ENCODE measurements around the gene PCSK5. TPM values are rescaled to one million over a fixed set of nuclear protein-coding genes. Genes with fewer than 3 reads are reported as not detected.

Gene PCSK5
- polyA plus RNA-seq, 3 donors: 4.8 to 13.0 (median 7.1) TPM

DNA sequence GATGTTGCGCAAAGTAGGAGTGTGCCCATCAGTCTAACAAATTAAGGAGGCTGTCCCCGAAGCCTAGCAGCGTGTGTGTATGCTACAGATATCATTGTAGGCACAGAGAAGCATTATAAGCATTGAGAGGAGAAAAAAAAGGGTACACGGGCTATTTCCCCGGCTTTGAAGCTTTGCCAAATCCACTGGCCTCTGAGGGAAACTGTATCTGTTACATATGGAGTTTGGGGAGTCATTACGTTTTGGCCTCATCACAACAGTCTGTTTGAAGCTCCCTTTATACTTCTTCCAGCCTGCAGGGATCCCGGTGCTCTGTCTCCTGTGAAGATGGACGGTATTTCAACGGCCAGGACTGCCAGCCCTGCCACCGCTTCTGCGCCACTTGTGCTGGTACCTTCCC lies 297.8 kb downstream of the PCSK5 start:
- Mint-ChIP-seq H3K9me3 (peaks cover 0 to 2% (median 0%) of the 10 kb centered on the region in 7 donors), H3K36me3 (peaks cover 61 to 63% of the 10 kb centered on the region in 2 donors), H3K27ac (no peak overlapping the region), H3K4me1 (no peaks in the 10 kb centered on the region), H3K4me3 (no peak overlapping the region), H3K27me3 (ENCODE audit: low read depth in 3 of 3) (no peaks in the 10 kb centered on the region)
- H3K27me3 ChIP-seq (ENCODE audit: control insufficient read depth in 2 of 2, insufficient read depth in 2 of 2, low read length in 2 of 2): no peaks in the 10 kb centered on the region
- no peak overlapping the region for H3K9ac ChIP-seq (ENCODE audit: insufficient read depth, low read length, poor library complexity, severe bottlenecking)
- H3K4me3 ChIP-seq (replicated peaks in 1 of 3; ENCODE audit: low read depth in 2 of 3, low read length in 3 of 3): no peak overlapping the region
- H2AFZ ChIP-seq (ENCODE audit: insufficient read depth, low read depth, low read length, poor library complexity, severe bottlenecking): no peak overlapping the region
- no peak overlapping the region for H3K4me2 ChIP-seq (replicated peaks; ENCODE audit: extremely low read depth, low read length, poor library complexity, severe bottlenecking)
- DNase-seq: no peak
- no peaks in the 10 kb centered on the region for H3K9me3 ChIP-seq (replicated peaks in 1 of 2; ENCODE audit: control insufficient read depth in 1 of 2, insufficient read depth in 1 of 2, low read length in 2 of 2)
- no peaks in the 10 kb centered on the region for H3K4me1 ChIP-seq (ENCODE audit: control insufficient read depth in 1 of 2, insufficient read depth in 2 of 2, low read length in 2 of 2)
- 92% methylated on average over 10 of the region's 11 CpGs for WGBS (ENCODE audit: insufficient coverage)
- intact Hi-C loops (cut with micrococcal nuclease): no loop called here
- H4K20me1 ChIP-seq (ENCODE audit: insufficient read depth, low read length): no peaks in the 10 kb centered on the region
- H3K36me3 ChIP-seq (replicated peaks in 1 of 2; ENCODE audit: control insufficient read depth in 1 of 2, insufficient read depth in 2 of 2, low read length in 2 of 2): peaks cover 15 to 59% of the 10 kb centered on the region in 2 donors
- no peak overlapping the region for H3K27ac ChIP-seq (ENCODE audit: low read depth in 1 of 2, low read length in 2 of 2)
- no peaks in the 10 kb centered on the region for H3K79me2 ChIP-seq (ENCODE audit: insufficient read depth, low read length)
- TF ChIP-seq, protein P1, sequence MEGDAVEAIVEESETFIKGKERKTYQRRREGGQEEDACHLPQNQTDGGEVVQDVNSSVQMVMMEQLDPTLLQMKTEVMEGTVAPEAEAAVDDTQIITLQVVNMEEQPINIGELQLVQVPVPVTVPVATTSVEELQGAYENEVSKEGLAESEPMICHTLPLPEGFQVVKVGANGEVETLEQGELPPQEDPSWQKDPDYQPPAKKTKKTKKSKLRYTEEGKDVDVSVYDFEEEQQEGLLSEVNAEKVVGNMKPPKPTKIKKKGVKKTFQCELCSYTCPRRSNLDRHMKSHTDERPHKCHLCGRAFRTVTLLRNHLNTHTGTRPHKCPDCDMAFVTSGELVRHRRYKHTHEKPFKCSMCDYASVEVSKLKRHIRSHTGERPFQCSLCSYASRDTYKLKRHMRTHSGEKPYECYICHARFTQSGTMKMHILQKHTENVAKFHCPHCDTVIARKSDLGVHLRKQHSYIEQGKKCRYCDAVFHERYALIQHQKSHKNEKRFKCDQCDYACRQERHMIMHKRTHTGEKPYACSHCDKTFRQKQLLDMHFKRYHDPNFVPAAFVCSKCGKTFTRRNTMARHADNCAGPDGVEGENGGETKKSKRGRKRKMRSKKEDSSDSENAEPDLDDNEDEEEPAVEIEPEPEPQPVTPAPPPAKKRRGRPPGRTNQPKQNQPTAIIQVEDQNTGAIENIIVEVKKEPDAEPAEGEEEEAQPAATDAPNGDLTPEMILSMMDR (IDR thresholded peaks at IDR 0.05): no peak

DNA sequence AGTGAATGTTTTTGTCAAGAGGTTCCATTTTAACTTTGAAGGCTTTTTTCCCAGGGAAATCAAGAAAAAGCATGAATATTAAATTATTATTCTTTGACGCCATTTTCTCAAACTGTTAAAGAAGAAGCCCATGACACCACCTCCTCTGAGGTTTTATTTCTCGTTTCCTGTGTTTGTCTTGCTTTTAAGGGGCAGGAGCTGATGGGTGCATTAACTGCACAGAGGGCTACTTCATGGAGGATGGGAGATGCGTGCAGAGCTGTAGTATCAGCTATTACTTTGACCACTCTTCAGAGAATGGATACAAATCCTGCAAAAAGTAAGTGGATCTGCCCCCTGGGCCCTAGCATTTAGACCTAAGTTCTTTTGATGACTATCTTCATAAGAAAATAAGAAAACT lies 298.4 kb downstream of the PCSK5 start:
- no peaks in the 10 kb centered on the region for H3K4me1 Mint-ChIP-seq
- H4K20me1 ChIP-seq (ENCODE audit: insufficient read depth, low read length): no peaks in the 10 kb centered on the region
- intact Hi-C loops (cut with micrococcal nuclease): no loop called here
- TF ChIP-seq, protein P1 (IDR thresholded peaks at IDR 0.05): no peak
- peaks cover 63 to 69% of the 10 kb centered on the region in 2 donors for H3K36me3 Mint-ChIP-seq
- no peaks in the 10 kb centered on the region for H3K27me3 ChIP-seq (ENCODE audit: control insufficient read depth in 2 of 2, insufficient read depth in 2 of 2, low read length in 2 of 2)
- H3K9me3 Mint-ChIP-seq: peaks cover 0 to 2% (median 0%) of the 10 kb centered on the region in 7 donors
- peaks cover 15 to 60% of the 10 kb centered on the region in 2 donors for H3K36me3 ChIP-seq (replicated peaks in 1 of 2; ENCODE audit: control insufficient read depth in 1 of 2, insufficient read depth in 2 of 2, low read length in 2 of 2)
- no peak overlapping the region for H3K4me3 Mint-ChIP-seq
- H3K27ac ChIP-seq (ENCODE audit: low read depth in 1 of 2, low read length in 2 of 2): no peak overlapping the region
- H3K4me1 ChIP-seq (ENCODE audit: control insufficient read depth in 1 of 2, insufficient read depth in 2 of 2, low read length in 2 of 2): no peaks in the 10 kb centered on the region
- no peak overlapping the region for H3K4me2 ChIP-seq (replicated peaks; ENCODE audit: extremely low read depth, low read length, poor library complexity, severe bottlenecking)
- H2AFZ ChIP-seq (ENCODE audit: insufficient read depth, low read depth, low read length, poor library complexity, severe bottlenecking): no peak overlapping the region
- H3K4me3 ChIP-seq (replicated peaks in 1 of 3; ENCODE audit: low read depth in 2 of 3, low read length in 3 of 3): no peak overlapping the region
- no peaks in the 10 kb centered on the region for H3K79me2 ChIP-seq (ENCODE audit: insufficient read depth, low read length)
- H3K27ac Mint-ChIP-seq: no peak overlapping the region
- H3K27me3 Mint-ChIP-seq (ENCODE audit: low read depth in 3 of 3): no peaks in the 10 kb centered on the region
- no CpG with 5 or more reads among the region's 3 CpGs for WGBS (ENCODE audit: insufficient coverage)
- H3K9me3 ChIP-seq (replicated peaks in 1 of 2; ENCODE audit: control insufficient read depth in 1 of 2, insufficient read depth in 1 of 2, low read length in 2 of 2): no peaks in the 10 kb centered on the region
- H3K9ac ChIP-seq (ENCODE audit: insufficient read depth, low read length, poor library complexity, severe bottlenecking): no peak overlapping the region
- DNase-seq: no peak
